ENCODE data around the gene SPSB2.

DNA sequence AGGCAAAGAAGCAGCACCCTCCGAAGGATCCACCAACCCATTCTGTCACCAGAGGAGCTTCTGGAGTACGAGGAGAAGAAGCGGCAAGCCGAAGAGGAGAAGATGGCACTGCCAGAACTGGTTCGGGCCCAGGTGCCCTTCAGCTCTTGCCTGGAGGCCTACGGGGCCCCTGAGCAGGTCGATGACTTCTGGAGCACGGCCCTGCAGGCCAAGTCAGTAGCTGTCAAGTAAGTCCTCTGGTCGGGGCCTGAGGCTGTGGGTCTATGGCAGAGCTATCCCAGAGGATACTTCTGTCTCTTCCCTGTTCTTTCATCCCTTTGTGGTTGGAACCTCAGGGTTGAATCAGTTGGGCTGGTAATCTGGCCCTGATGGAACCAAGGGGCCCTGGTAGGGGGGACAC, 11.7 kb downstream of the SPSB2 start:
- TF ChIP-seq, protein P1, sequence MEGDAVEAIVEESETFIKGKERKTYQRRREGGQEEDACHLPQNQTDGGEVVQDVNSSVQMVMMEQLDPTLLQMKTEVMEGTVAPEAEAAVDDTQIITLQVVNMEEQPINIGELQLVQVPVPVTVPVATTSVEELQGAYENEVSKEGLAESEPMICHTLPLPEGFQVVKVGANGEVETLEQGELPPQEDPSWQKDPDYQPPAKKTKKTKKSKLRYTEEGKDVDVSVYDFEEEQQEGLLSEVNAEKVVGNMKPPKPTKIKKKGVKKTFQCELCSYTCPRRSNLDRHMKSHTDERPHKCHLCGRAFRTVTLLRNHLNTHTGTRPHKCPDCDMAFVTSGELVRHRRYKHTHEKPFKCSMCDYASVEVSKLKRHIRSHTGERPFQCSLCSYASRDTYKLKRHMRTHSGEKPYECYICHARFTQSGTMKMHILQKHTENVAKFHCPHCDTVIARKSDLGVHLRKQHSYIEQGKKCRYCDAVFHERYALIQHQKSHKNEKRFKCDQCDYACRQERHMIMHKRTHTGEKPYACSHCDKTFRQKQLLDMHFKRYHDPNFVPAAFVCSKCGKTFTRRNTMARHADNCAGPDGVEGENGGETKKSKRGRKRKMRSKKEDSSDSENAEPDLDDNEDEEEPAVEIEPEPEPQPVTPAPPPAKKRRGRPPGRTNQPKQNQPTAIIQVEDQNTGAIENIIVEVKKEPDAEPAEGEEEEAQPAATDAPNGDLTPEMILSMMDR (IDR thresholded peaks at IDR 0.05), result no peak
- no peak for TF ChIP-seq POLR2A (IDR thresholded peaks at IDR 0.05)

Measured in breast epithelium (tissue), 3 donors.